Caco-2 (cell line): Measurements from ENCODE around the gene ANKRD7. TPM values are rescaled to one million over a fixed set of nuclear protein-coding genes. Genes with fewer than 3 reads are reported as not detected.

Source experiments
- BruUV-seq: library from RNA; stranded (reverse); fragments of 400-500 nt; replicated peaks from 2 replicates; lab custom pipeline; 2021; lab: Mats Ljungman, UMichigan
- CTCF ChIA-PET: fragments of 300-600 bp; sonication (Branson Sonifier 250); formaldehyde crosslinking; loops from one replicate; lab custom pipeline; 2022; ENCODE audit warnings: antibody characterized with exemption; lab: Charles Lee
- POLR2A ChIA-PET: fragments of 300-600 bp; sonication (Branson Sonifier 250); formaldehyde crosslinking; loops from one replicate; lab custom pipeline; 2022; ENCODE audit warnings: antibody characterized with exemption; lab: Charles Lee
- DNase-seq, 2 experiments: peaks; one replicate each; pipeline versions ENCODE4 v3.0.0 to v3.0.0-alpha.2; 2020 to 2022
- H3K27me3 ChIP-seq: replicated peaks from 2 replicates; pipeline ENCODE4 v1.6.0; 2011; ENCODE audit warnings: low read length; ENCODE audit not compliant: control insufficient read depth, insufficient read depth
- H3K36me3 ChIP-seq: 2 replicates; pipeline ENCODE4 v1.5.1; 2011; ENCODE audit warnings: low read length; ENCODE audit not compliant: control insufficient read depth, insufficient read depth
- H3K4me1 ChIP-seq: fragments of 250-450 bp; sonication (Bioruptor Pico); 2 replicates; pipeline ENCODE4 v1.5.1; 2020; ENCODE audit warnings: mild to moderate bottlenecking
- H3K4me3 ChIP-seq: 2 replicates; pipeline ENCODE4 v1.5.1; 2011; ENCODE audit warnings: low read depth, mild to moderate bottlenecking, control low read depth, low read length
- H3K9me3 ChIP-seq: fragments of 250-450 bp; sonication (Bioruptor Pico); 2 replicates; pipeline ENCODE4 v1.5.1; 2020; ENCODE audit warnings: mild to moderate bottlenecking, moderate library complexity
- H3K27ac Mint-ChIP-seq: one replicate; pipeline ENCODE4 v1.8.0; 2022; ENCODE audit warnings: mixed read lengths; ENCODE audit not compliant: unreplicated experiment
- H3K27me3 Mint-ChIP-seq: one replicate; pipeline ENCODE4 v1.8.0; 2022; ENCODE audit warnings: mixed read lengths; ENCODE audit not compliant: insufficient read depth, unreplicated experiment
- H3K36me3 Mint-ChIP-seq: one replicate; pipeline ENCODE4 v1.8.0; 2022; ENCODE audit warnings: mild to moderate bottlenecking, mixed read lengths; ENCODE audit not compliant: insufficient read depth, unreplicated experiment
- H3K4me1 Mint-ChIP-seq: one replicate; pipeline ENCODE4 v1.8.0; 2022; ENCODE audit warnings: low read depth, mixed read lengths; ENCODE audit not compliant: unreplicated experiment
- H3K4me3 Mint-ChIP-seq: one replicate; pipeline ENCODE4 v1.8.0; 2022; ENCODE audit warnings: mild to moderate bottlenecking, moderate library complexity, mixed read lengths; ENCODE audit not compliant: unreplicated experiment
- H3K9me3 Mint-ChIP-seq: one replicate; pipeline ENCODE4 v1.8.0; 2022; ENCODE audit warnings: mixed read lengths; ENCODE audit not compliant: unreplicated experiment
- intact Hi-C: fragments of 100-400 bp; cut with micrococcal nuclease; formaldehyde crosslinking; loops from one replicate; pipeline ENCODE4 v1.10.0; 2022; ENCODE audit not compliant: unreplicated experiment
- total RNA-seq: library from RNA; stranded (reverse); gene quantifications from 2 replicates; pipeline ENCODE4 v1.2.3, GENCODE V29; 2022
- TF ChIP-seq, protein P1 (sequence below), 2 experiments: fragments of 200-600 bp in 1 of 2; IDR thresholded peaks; 1 replicate in 1 of 2; 2 replicates in 1 of 2; pipeline versions ENCODE4 v1.5.1 to v1.8.0; 2011 to 2022; ENCODE audit warnings: antibody characterized with exemption in 1 of 2, control low read depth in 1 of 2, inconsistent platforms in 1 of 2, low read depth in 1 of 2, low read length in 1 of 2, mild to moderate bottlenecking in 1 of 2, moderate library complexity in 1 of 2; ENCODE audit not compliant: insufficient read depth in 1 of 2, severe bottlenecking in 1 of 2, unreplicated experiment in 1 of 2

Gene ANKRD7
- total RNA-seq, 1 experiment from 2014 or later = not detected

- Mint-ChIP-seq H3K9me3 (no peaks in the 10 kb centered on the region), H3K27ac (no peak overlapping the region), H3K4me3 (no peak overlapping the region), H3K36me3 (no peaks in the 10 kb centered on the region), H3K4me1 (no peaks in the 10 kb centered on the region), H3K27me3 (peaks cover 9% of the 10 kb centered on the region)
- H3K27me3 ChIP-seq = no peaks in the 10 kb centered on the region
- intact Hi-C loops = no loop called here
- no peaks in the 10 kb centered on the region for H3K9me3 ChIP-seq
- TF ChIP-seq, protein P1, sequence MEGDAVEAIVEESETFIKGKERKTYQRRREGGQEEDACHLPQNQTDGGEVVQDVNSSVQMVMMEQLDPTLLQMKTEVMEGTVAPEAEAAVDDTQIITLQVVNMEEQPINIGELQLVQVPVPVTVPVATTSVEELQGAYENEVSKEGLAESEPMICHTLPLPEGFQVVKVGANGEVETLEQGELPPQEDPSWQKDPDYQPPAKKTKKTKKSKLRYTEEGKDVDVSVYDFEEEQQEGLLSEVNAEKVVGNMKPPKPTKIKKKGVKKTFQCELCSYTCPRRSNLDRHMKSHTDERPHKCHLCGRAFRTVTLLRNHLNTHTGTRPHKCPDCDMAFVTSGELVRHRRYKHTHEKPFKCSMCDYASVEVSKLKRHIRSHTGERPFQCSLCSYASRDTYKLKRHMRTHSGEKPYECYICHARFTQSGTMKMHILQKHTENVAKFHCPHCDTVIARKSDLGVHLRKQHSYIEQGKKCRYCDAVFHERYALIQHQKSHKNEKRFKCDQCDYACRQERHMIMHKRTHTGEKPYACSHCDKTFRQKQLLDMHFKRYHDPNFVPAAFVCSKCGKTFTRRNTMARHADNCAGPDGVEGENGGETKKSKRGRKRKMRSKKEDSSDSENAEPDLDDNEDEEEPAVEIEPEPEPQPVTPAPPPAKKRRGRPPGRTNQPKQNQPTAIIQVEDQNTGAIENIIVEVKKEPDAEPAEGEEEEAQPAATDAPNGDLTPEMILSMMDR (IDR thresholded peaks at IDR 0.05; ENCODE audit: insufficient read depth in 1 of 2, low read depth in 1 of 2, low read length in 1 of 2, severe bottlenecking in 1 of 2, unreplicated experiment in 1 of 2) = no peak
- POLR2A ChIA-PET = no interaction called here
- CTCF ChIA-PET = no interaction called here
- no peak for DNase-seq
- BruUV-seq = no TSS peak
- no peaks in the 10 kb centered on the region for H3K36me3 ChIP-seq
- no peaks in the 10 kb centered on the region for H3K4me1 ChIP-seq
- no peak overlapping the region for H3K4me3 ChIP-seq
Observed at GRCh38 chr7:118217210-118217619, 7.3 kb upstream of the ANKRD7 start.

DNA sequence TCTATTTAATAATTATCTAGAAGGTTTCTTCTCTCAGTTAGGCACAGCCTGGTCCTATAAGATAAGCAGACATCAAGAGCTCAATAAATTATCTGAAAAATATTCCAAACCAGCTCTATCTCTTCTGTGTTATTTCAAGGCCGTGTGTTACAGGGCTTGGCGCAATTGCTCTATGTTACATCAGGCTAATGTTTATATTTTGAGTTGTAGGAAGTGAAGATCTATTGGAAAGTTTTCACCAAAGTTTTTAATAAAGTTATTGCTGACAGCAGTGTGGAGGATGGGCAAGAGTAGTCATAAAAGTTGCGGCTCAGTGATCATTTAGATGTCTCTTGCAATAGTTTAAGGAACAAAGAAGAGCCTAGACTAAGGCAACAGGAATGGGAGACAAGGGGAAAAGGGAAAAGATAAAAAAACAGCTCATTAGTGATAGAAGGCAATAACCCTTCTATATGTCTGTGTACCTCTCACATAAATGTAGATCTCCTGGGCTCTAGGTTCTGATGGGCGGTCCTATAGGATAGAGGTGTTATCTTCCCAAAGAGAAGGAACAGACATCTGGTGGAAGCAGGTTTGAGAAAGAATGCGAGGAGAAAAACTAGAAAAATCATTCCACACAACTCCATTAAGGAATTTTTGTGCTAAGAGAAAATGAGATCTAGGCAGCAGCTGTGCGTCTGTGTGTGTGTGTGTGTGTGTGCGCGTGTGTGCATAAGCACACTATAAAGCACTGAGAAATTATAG lies 5.9 kb upstream of the ANKRD7 start:
- no peak overlapping the region for H3K4me3 ChIP-seq
- Mint-ChIP-seq H3K9me3 (no peaks in the 10 kb centered on the region), H3K27ac (no peak overlapping the region), H3K27me3 (peaks cover 5% of the 10 kb centered on the region), H3K4me1 (no peaks in the 10 kb centered on the region), H3K36me3 (no peaks in the 10 kb centered on the region), H3K4me3 (no peak overlapping the region)
- BruUV-seq = no TSS peak
- intact Hi-C loops = no loop called here
- H3K27me3 ChIP-seq = no peaks in the 10 kb centered on the region
- no peaks in the 10 kb centered on the region for H3K36me3 ChIP-seq
- POLR2A ChIA-PET = no interaction called here
- H3K9me3 ChIP-seq = no peaks in the 10 kb centered on the region
- DNase-seq = no peak
- TF ChIP-seq, protein P1 (IDR thresholded peaks at IDR 0.05; ENCODE audit: insufficient read depth in 1 of 2, low read depth in 1 of 2, low read length in 1 of 2, severe bottlenecking in 1 of 2, unreplicated experiment in 1 of 2) = no peak
- CTCF ChIA-PET = no interaction called here
- H3K4me1 ChIP-seq = no peaks in the 10 kb centered on the region

GRCh38 chr7:118219157-118219512 lies 5.4 kb upstream of the ANKRD7 start:
- no peaks in the 10 kb centered on the region for H3K4me1 ChIP-seq
- H3K9me3 Mint-ChIP-seq = no peaks in the 10 kb centered on the region
- H3K36me3 ChIP-seq = no peaks in the 10 kb centered on the region
- no peak for DNase-seq
- no peak overlapping the region for H3K27ac Mint-ChIP-seq
- CTCF ChIA-PET = no interaction called here
- intact Hi-C loops = no loop called here
- no peaks in the 10 kb centered on the region for H3K36me3 Mint-ChIP-seq
- H3K4me3 Mint-ChIP-seq = no peak overlapping the region
- no TSS peak for BruUV-seq
- POLR2A ChIA-PET = no interaction called here
- H3K27me3 Mint-ChIP-seq = peaks cover 5% of the 10 kb centered on the region
- no peak overlapping the region for H3K4me3 ChIP-seq
- no peaks in the 10 kb centered on the region for H3K9me3 ChIP-seq
- no peaks in the 10 kb centered on the region for H3K27me3 ChIP-seq
- no peaks in the 10 kb centered on the region for H3K4me1 Mint-ChIP-seq
- TF ChIP-seq, protein P1 (IDR thresholded peaks at IDR 0.05; ENCODE audit: insufficient read depth in 1 of 2, low read depth in 1 of 2, low read length in 1 of 2, severe bottlenecking in 1 of 2, unreplicated experiment in 1 of 2) = no peak
